ENCODE measurements around the gene IL25. TPM values are rescaled to one million over a fixed set of nuclear protein-coding genes. Genes with fewer than 3 reads are reported as not detected.
"Not testable (repeated sequence)": the region's sequence is repeated elsewhere in the genome, so short reads cannot be mapped to it uniquely, and the experiment has no call there.

IL25 gene
- total RNA-seq, 4 donors from 2014 or later, result not detected

DNA sequence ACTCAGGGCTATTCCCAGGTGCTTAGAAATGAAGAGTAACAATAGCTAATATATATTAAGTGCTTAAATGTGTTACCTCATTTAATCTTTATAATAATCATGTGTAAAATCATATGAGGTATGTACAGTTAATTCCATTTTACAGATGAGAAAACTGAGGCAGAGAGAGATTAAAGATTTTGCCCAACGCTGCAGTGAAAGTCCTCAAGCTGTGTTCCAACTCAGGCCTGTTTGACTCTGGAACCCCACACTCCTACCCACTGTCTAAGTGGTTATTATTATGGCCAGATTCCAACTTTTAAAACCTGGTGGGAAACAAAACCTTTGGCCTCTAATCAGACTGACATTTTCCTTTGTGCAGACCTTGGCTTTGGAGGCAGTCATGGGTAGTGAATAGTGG is 14.4 kb downstream of the IL25 start:
- 93 to 100% methylated on average over 1 of the region's 1 CpG for WGBS, 2 donors (ENCODE audit: low coverage in 1 of 2)
- Histone ChIP-seq H3K9me3 (no peaks in the 10 kb centered on the region), H3K27ac (no peak overlapping the region), H3K4me3 (no peak overlapping the region), H3K27me3 (no peaks in the 10 kb centered on the region), H3K4me1 (no peaks in the 10 kb centered on the region), H3K36me3 (no peaks in the 10 kb centered on the region)
- intact Hi-C loops (cut with DNase I; ENCODE audit: low total_unique reads) (no loop called here), in situ Hi-C loops (cut with MboI; ENCODE audit: low pct_ligation_motif_present in 1 of 4, low pct_unique_long_range_greater_than_20kb in 1 of 4, low sequenced_read_pairs in 3 of 4) (loop anchor here in 1 of 4 donors (25.0 kb wide), 1 partner anchor 125 kb away; no protein-coding TSS in a partner anchor)
- DNase-seq, result no peak
- TF ChIP-seq POLR2AphosphoS5 (IDR thresholded peaks at IDR 0.05) (no peak), EP300 (IDR thresholded peaks at IDR 0.05; ENCODE audit: low read depth) (no peak), POLR2A (IDR thresholded peaks at IDR 0.05) (no peak)
- TF ChIP-seq, protein P1, sequence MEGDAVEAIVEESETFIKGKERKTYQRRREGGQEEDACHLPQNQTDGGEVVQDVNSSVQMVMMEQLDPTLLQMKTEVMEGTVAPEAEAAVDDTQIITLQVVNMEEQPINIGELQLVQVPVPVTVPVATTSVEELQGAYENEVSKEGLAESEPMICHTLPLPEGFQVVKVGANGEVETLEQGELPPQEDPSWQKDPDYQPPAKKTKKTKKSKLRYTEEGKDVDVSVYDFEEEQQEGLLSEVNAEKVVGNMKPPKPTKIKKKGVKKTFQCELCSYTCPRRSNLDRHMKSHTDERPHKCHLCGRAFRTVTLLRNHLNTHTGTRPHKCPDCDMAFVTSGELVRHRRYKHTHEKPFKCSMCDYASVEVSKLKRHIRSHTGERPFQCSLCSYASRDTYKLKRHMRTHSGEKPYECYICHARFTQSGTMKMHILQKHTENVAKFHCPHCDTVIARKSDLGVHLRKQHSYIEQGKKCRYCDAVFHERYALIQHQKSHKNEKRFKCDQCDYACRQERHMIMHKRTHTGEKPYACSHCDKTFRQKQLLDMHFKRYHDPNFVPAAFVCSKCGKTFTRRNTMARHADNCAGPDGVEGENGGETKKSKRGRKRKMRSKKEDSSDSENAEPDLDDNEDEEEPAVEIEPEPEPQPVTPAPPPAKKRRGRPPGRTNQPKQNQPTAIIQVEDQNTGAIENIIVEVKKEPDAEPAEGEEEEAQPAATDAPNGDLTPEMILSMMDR (IDR thresholded peaks at IDR 0.05), result no peak

DNA sequence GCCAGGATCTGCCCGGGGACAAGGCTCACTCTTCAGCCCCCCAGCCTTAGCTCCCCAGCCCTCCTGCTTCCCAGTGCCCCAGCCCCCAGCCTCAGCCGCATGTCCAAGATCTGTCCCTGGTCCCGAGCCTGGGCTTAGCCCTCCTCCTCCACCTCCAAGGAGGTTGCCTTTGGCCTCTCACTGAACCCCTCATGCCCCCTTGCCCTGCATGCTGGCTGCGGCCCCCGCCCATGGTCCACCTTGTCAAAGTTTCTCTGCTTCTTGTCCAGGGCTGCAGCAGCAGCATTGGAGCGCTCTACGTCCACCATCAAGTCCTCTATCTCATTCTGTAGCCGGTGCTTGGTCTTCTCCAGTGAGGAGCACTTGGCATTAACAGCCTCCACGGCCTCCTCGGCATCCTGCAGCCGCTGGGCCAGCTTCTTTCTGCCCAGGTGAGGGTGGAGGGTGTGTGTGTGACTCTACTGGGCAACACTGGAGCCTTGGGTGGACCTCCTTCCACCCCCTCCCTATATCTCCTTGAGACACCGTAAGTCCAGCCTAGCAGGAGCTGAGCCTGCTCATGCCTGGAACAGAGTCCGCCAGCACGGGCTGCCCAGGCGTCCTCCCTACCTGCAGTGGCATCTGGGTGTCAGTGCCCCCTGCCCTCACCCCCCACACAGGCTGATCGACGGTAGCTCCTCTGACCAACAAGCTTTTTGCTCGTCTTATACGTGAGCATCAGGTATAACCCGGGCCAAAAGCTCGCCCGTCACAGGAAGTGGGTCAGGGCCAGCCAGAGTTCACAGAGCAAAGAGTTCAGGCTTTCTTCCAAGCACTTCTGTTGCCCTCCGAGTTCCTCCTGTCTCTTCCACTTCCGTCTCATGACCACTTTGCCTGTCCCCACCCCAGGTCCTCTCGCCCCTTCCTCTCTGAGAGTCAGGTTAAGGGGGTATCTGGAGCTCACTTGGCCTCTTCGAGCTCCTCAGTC is 15.6 kb downstream of the IL25 start:
- in situ Hi-C loops (cut with MboI; ENCODE audit: low pct_ligation_motif_present in 1 of 4, low pct_unique_long_range_greater_than_20kb in 1 of 4, low sequenced_read_pairs in 3 of 4), result loop anchor here in 1 of 4 donors (25.0 kb wide), 1 partner anchor 126 kb away; no protein-coding TSS in a partner anchor
- intact Hi-C loops (cut with DNase I; ENCODE audit: low total_unique reads), result no loop called here
- Histone ChIP-seq H3K4me3 (no peak overlapping the region), H3K4me1 (no peaks in the 10 kb centered on the region), H3K27me3 (no peaks in the 10 kb centered on the region), H3K9me3 (no peaks in the 10 kb centered on the region), H3K36me3 (no peaks in the 10 kb centered on the region), H3K27ac (no peak overlapping the region)
- TF ChIP-seq EP300 (IDR thresholded peaks at IDR 0.05; ENCODE audit: low read depth) (no peak), POLR2A (IDR thresholded peaks at IDR 0.05) (no peak), POLR2AphosphoS5 (IDR thresholded peaks at IDR 0.05) (no peak)
- TF ChIP-seq, protein P1 (IDR thresholded peaks at IDR 0.05), result no peak
- WGBS, 2 donors (ENCODE audit: low coverage in 1 of 2), result 78% methylated on average over 26 of the region's 26 CpGs; no CpG with 5 or more reads in 1 of the 2 donors
- no peak for DNase-seq

DNA sequence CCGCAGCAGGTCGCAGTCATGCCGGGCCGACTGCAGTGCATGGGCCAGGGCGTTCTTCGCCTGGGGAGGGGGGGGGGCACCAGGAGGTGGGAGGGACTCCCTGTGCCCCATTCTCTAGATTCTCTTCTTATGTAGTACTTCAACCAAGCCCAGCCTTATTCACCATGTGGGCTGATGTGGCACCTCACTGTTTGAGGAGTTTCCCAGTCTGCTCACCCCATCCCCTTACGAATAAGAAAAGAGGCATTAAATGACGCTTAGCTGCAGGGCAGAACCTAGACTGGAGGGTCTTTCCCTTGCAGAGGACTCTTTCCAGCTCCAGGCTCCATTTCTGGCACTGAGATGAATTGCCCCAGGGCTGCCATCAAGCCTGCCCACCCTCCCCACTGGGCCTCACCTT is 16.4 kb downstream of the IL25 start:
- in situ Hi-C loops (cut with MboI; ENCODE audit: low pct_ligation_motif_present in 1 of 4, low pct_unique_long_range_greater_than_20kb in 1 of 4, low sequenced_read_pairs in 3 of 4), result loop anchor here in 1 of 4 donors (25.0 kb wide), 1 partner anchor 127 kb away; no protein-coding TSS in a partner anchor
- 80 to 97% methylated on average over 1 to 6 of the region's 8 CpGs for WGBS, 2 donors (ENCODE audit: low coverage in 1 of 2)
- Histone ChIP-seq H3K4me3 (no peak overlapping the region), H3K9me3 (no peaks in the 10 kb centered on the region), H3K27ac (no peak overlapping the region), H3K27me3 (no peaks in the 10 kb centered on the region), H3K36me3 (no peaks in the 10 kb centered on the region), H3K4me1 (no peaks in the 10 kb centered on the region)
- TF ChIP-seq POLR2AphosphoS5 (IDR thresholded peaks at IDR 0.05) (no peak), EP300 (IDR thresholded peaks at IDR 0.05; ENCODE audit: low read depth) (no peak), POLR2A (IDR thresholded peaks at IDR 0.05) (no peak)
- TF ChIP-seq, protein P1 (IDR thresholded peaks at IDR 0.05), result no peak
- intact Hi-C loops (cut with DNase I; ENCODE audit: low total_unique reads), result no loop called here
- DNase-seq, result no peak

DNA sequence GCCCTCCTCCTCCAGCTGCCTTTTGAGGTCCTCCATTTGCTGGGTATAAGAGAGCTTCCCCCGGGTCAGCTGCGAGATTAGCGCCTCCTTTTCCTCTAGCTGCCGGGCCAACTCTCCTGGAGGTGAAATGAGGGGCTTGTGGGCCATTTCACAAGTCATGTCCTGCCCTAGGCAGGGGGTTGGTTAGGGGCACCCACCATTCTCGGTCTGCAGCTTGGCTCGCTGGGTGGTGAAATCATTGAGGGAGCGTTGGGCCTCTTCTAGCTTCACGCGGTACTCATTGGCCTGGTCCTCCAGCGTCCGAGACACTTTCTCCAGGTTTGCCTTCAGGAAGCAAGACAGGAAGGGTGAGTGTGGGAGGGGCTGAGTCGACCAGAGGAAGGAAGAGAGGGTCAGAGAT is 16.8 kb downstream of the IL25 start:
- Histone ChIP-seq H3K27me3 (no peaks in the 10 kb centered on the region), H3K4me3 (no peak overlapping the region), H3K4me1 (no peaks in the 10 kb centered on the region), H3K9me3 (no peaks in the 10 kb centered on the region), H3K36me3 (no peaks in the 10 kb centered on the region), H3K27ac (no peak overlapping the region)
- DNase-seq, result no peak
- intact Hi-C loops (cut with DNase I; ENCODE audit: low total_unique reads), result no loop called here
- TF ChIP-seq POLR2A (IDR thresholded peaks at IDR 0.05), result no peak
- TF ChIP-seq POLR2AphosphoS5 (IDR thresholded peaks at IDR 0.05), result no peak
- TF ChIP-seq, protein P1 (IDR thresholded peaks at IDR 0.05), result no peak
- no peak for TF ChIP-seq EP300 (IDR thresholded peaks at IDR 0.05; ENCODE audit: low read depth)
- 79% methylated on average over 12 of the region's 12 CpGs; no CpG with 5 or more reads in 1 of the 2 donors for WGBS, 2 donors (ENCODE audit: low coverage in 1 of 2)
- in situ Hi-C loops (cut with MboI; ENCODE audit: low pct_ligation_motif_present in 1 of 4, low pct_unique_long_range_greater_than_20kb in 1 of 4, low sequenced_read_pairs in 3 of 4), result loop anchor here in 1 of 4 donors (25.0 kb wide), 1 partner anchor 127 kb away; no protein-coding TSS in a partner anchor

DNA sequence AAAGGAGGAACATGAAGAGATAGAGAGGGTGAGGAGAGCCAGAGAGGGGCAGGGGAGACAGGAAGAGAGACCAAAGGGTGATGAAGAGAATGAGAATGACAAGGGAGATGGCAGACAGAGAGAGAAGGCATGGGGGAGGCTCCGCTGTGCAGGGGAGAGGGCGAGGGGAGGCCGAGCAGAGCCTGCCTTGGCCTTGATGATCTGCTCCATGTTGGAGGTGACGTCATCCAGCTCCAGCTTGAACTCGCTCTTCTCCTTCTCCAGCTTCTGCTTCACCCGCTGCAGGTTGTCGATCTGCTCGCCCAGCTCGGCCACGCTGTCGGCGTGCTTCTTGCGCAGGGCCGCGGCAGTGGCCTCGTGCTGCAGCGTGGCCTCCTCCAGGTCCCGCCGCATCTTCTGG is 17.3 kb downstream of the IL25 start:
- in situ Hi-C loops (cut with MboI; ENCODE audit: low pct_ligation_motif_present in 1 of 4, low pct_unique_long_range_greater_than_20kb in 1 of 4, low sequenced_read_pairs in 3 of 4), result loop anchor here in 1 of 4 donors (25.0 kb wide), 1 partner anchor 128 kb away; no protein-coding TSS in a partner anchor

More for the DNA sequence above, 17.3 kb downstream of the IL25 start:
- H3K9me3 ChIP-seq; H3K4me1 ChIP-seq; H3K4me3 ChIP-seq; intact Hi-C loops (cut with DNase I; ENCODE audit: low total_unique reads); H3K27me3 ChIP-seq; H3K36me3 ChIP-seq; H3K27ac ChIP-seq; DNase-seq: not testable (repeated sequence)
- 94% methylated on average over 3 of the region's 19 CpGs; no CpG with 5 or more reads in 1 of the 2 donors for whole genome bisulfite sequencing, 2 donors (ENCODE audit: low coverage in 1 of 2)
